ENCODE data around the gene INSRR. TPM values are rescaled to one million over a fixed set of nuclear protein-coding genes. Genes with fewer than 3 reads are reported as not detected.

Gene INSRR
- total and polyA plus RNA-seq, 3 donors from 2014 or later = 1.5 to 7.0 (median 6.4) TPM

- no peak for TF ChIP-seq POLR2A (IDR thresholded peaks at IDR 0.05)
- Histone ChIP-seq H3K9me3 (no peaks in the 10 kb centered on the region), H3K4me1 (peaks cover 7% of the 10 kb centered on the region), H3K27ac (no peak overlapping the region), H3K27me3 (no peaks in the 10 kb centered on the region), H3K4me3 (no peak overlapping the region), H3K36me3 (ENCODE audit: low read depth, missing control alignments) (no peaks in the 10 kb centered on the region)
- 66 to 84% methylated on average over 3 to 4 of the region's 4 CpGs for WGBS, 2 donors
- intact Hi-C loops (cut with DNase I; ENCODE audit: low total_unique reads) = no loop called here
- DNase-seq = no peak
Measured at GRCh38 chr1:156881663-156882062, 22.7 kb upstream of the INSRR start.

GRCh38 chr1:156881101-156881500 is 22.2 kb upstream of the INSRR start:
- Histone ChIP-seq H3K36me3 (ENCODE audit: low read depth, missing control alignments) (no peaks in the 10 kb centered on the region), H3K4me1 (peaks cover 10% of the 10 kb centered on the region), H3K4me3 (no peak overlapping the region), H3K27ac (no peak overlapping the region), H3K27me3 (no peaks in the 10 kb centered on the region), H3K9me3 (no peaks in the 10 kb centered on the region)
- no peak for TF ChIP-seq POLR2A (IDR thresholded peaks at IDR 0.05)
- intact Hi-C loops (cut with DNase I; ENCODE audit: low total_unique reads) = no loop called here
- DNase-seq = no peak
- WGBS, 2 donors = 76 to 91% methylated on average over 3 to 10 of the region's 10 CpGs

GRCh38 chr1:156880473-156880872 is 21.6 kb upstream of the INSRR start:
- intact Hi-C loops (cut with DNase I; ENCODE audit: low total_unique reads) = no loop called here
- Histone ChIP-seq H3K27ac (no peak overlapping the region), H3K4me1 (peaks cover 10% of the 10 kb centered on the region), H3K36me3 (ENCODE audit: low read depth, missing control alignments) (no peaks in the 10 kb centered on the region), H3K4me3 (no peak overlapping the region), H3K27me3 (no peaks in the 10 kb centered on the region), H3K9me3 (no peaks in the 10 kb centered on the region)
- DNase-seq = no peak
- 88% methylated on average over 5 of the region's 5 CpGs for WGBS, 2 donors
- TF ChIP-seq POLR2A (IDR thresholded peaks at IDR 0.05) (no peak), CTCF (IDR thresholded peaks at IDR 0.05) (no peak)

GRCh38 chr1:156879876-156880275 is 21.0 kb upstream of the INSRR start:
- no peaks in the 10 kb centered on the region for H3K27me3 ChIP-seq
- no peak overlapping the region for H3K4me3 ChIP-seq
- H3K27ac ChIP-seq = no peak overlapping the region
- no peak for TF ChIP-seq POLR2A (IDR thresholded peaks at IDR 0.05)
- no peak for TF ChIP-seq CTCF (IDR thresholded peaks at IDR 0.05)
- no peak for DNase-seq
- H3K36me3 ChIP-seq (ENCODE audit: low read depth, missing control alignments) = no peaks in the 10 kb centered on the region
- 95 to 99% methylated on average over 12 to 21 of the region's 21 CpGs for WGBS, 2 donors
- no peaks in the 10 kb centered on the region for H3K9me3 ChIP-seq
- intact Hi-C loops (cut with DNase I; ENCODE audit: low total_unique reads) = no loop called here
- H3K4me1 ChIP-seq = peaks cover 10% of the 10 kb centered on the region

- H3K36me3 ChIP-seq (ENCODE audit: low read depth, missing control alignments) = no peaks in the 10 kb centered on the region
- intact Hi-C loops (cut with DNase I; ENCODE audit: low total_unique reads) = no loop called here
- TF ChIP-seq CTCF (IDR thresholded peaks at IDR 0.05) (no peak), POLR2A (IDR thresholded peaks at IDR 0.05) (no peak)
- WGBS, 2 donors = 59 to 65% methylated on average over 5 of the region's 5 CpGs
- no peak overlapping the region for H3K4me3 ChIP-seq
- no peak overlapping the region for H3K27ac ChIP-seq
- no peaks in the 10 kb centered on the region for H3K27me3 ChIP-seq
- peak; percentile 46 for DNase-seq
- H3K4me1 ChIP-seq = peaks cover 10% of the 10 kb centered on the region
- no peaks in the 10 kb centered on the region for H3K9me3 ChIP-seq
Measured at GRCh38 chr1:156877433-156878170, 18.7 kb upstream of the INSRR start.

GRCh38 chr1:156876281-156876680 is 17.4 kb upstream of the INSRR start:
- TF ChIP-seq CTCF (IDR thresholded peaks at IDR 0.05) (no peak), POLR2A (IDR thresholded peaks at IDR 0.05) (no peak)
- no peak for DNase-seq
- Histone ChIP-seq H3K4me3 (no peak overlapping the region), H3K9me3 (no peaks in the 10 kb centered on the region), H3K27ac (no peak overlapping the region), H3K27me3 (no peaks in the 10 kb centered on the region), H3K36me3 (ENCODE audit: low read depth, missing control alignments) (no peaks in the 10 kb centered on the region), H3K4me1 (peaks cover 10% of the 10 kb centered on the region)
- 68 to 84% methylated on average over 8 to 19 of the region's 21 CpGs for WGBS, 2 donors
- intact Hi-C loops (cut with DNase I; ENCODE audit: low total_unique reads) = no loop called here
